Measurements from ENCODE around the gene TMEM97.

Gene TMEM97
- long read RNA-seq, transcript TMEM97-201 (3 exons, 2,568 nt), result major isoform, 349 of 406 reads
- long read RNA-seq, partial matches to known transcripts, result 2 of 406 reads
- long read RNA-seq, other reads (novel, unspliced or antisense), result 55 of 406 reads

DNA sequence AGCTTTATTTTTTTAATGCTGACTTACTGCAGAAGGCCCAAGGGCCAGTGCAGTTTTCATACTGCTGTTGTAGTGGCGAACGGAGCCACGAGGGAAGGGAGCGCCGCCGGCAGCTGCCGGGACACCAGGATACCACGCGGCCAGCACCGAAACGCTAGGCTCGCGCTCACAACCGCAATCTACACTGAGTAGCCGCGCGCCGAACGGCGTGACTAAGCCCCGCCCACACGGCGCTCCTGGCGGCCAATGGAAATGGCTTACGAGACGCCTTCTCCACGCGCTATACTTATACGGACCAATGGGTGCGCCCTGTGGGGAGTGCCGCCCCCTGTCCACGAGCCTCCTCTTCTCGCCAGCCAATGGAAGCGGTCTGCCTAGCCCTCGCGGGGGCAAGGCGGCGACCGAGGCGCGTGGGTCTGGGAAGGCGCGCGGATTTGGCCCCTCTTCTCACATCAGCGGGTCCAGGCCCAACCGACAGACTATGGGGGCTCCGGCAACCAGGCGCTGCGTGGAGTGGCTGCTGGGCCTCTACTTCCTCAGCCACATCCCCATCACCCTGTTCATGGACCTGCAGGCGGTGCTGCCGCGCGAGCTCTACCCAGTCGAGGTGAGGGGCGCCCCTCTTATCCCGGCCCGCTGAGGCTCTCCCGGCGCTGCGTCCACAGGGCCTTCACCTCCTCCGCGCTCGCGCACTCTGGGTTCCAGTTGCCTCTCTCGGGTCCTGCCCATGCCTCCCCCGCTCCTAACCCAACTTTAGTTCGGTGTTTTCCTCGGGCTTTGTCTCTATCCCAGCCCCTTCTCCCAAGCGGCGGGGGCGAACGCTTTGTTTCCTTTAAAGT, at the start of gene TMEM97:
TSS of gene TMEM97 (plus strand) at position 442 of the 839 bp plus-strand sequence. CDS start at position 482, 40 bp downstream.
- TF ChIP-seq GABPA (IDR thresholded peaks at IDR 0.05; ENCODE audit: low read depth) (no peak), SPI1 (IDR thresholded peaks at IDR 0.05; ENCODE audit: borderline replicate concordance, low read depth) (no peak; the same call in 1 of the 2 replicates), REST (IDR thresholded peaks at IDR 0.05; ENCODE audit: insufficient replicate concordance, low read depth) (peak; percentile 57), POLR2AphosphoS5 (IDR thresholded peaks at IDR 0.05; ENCODE audit: low read depth) (peak; percentile 95), CTCF (IDR thresholded peaks at IDR 0.05; ENCODE audit: insufficient read depth, low read length) (no peak)
- H3K4me3 ChIP-seq (replicated peaks; ENCODE audit: insufficient read depth, low read length), result peak within 1 kb of the TSS; percentile 89
- H3K27ac ChIP-seq (replicated peaks), result peak within 1 kb of the TSS; percentile 83
- H3K27me3 ChIP-seq (ENCODE audit: insufficient read depth, poor library complexity, severe bottlenecking), result no peaks in the 10 kb centered on the region
- DNase-seq (ENCODE audit: low read depth in 1 of 2, low spot score in 1 of 2), result peak; percentile 97 to 98

DNA sequence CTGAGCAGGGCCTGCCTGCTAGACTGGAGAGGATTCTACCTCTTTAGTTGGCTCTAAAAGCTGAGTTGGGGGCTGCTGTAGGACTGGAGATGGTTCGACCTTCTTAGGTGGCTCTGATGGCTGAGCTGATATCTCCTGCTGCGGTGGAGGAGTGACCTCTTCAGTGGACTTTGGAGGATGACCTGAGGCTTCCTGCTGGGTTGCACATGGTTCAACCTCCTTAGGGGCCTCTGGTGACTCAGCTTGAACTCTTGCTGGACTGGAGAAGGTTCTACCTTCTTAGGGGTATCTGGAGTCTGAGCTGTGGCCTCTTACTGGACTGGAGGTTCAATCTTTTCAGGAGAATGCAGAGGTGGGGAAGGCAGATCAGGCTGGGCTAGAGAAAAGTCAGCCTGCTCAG, 48.9 kb upstream of the TMEM97 start:
- no peak for DNase-seq (ENCODE audit: low read depth in 1 of 2, low spot score in 1 of 2)
- Histone ChIP-seq H3K27me3 (ENCODE audit: insufficient read depth, poor library complexity, severe bottlenecking) (no peaks in the 10 kb centered on the region), H3K27ac (replicated peaks) (no peak overlapping the region), H3K4me3 (replicated peaks; ENCODE audit: insufficient read depth, low read length) (no peak overlapping the region)
- no peak for TF ChIP-seq REST (IDR thresholded peaks at IDR 0.05; ENCODE audit: insufficient replicate concordance, low read depth)
- TF ChIP-seq POLR2AphosphoS5 (IDR thresholded peaks at IDR 0.05; ENCODE audit: low read depth), result no peak

DNA sequence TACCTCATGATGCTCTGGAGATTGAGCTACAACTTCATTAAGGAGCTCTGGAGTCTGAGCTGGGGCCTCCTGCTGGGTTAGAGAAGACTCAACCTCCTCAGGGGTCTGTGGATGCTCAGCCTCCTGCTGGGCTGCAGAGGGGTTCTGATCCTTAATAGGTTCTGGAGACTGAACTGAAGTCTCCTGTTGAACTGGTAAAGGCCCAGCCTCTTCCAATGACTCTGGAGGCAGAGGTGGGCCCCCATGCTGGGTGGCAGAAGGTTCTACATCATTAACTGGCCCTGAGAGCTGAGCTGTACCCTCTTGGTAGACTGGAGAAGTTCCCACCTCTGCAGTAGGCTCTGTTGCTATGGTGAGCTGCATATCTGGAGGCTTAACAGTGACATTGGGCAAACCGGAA, 48.1 kb upstream of the TMEM97 start:
- TF ChIP-seq POLR2AphosphoS5 (IDR thresholded peaks at IDR 0.05; ENCODE audit: low read depth) (no peak), SPI1 (IDR thresholded peaks at IDR 0.05; ENCODE audit: borderline replicate concordance, low read depth) (no peak), REST (IDR thresholded peaks at IDR 0.05; ENCODE audit: insufficient replicate concordance, low read depth) (no peak), CTCF (IDR thresholded peaks at IDR 0.05; ENCODE audit: insufficient read depth, low read length) (no peak), GABPA (IDR thresholded peaks at IDR 0.05; ENCODE audit: low read depth) (no peak)
- H3K27me3 ChIP-seq (ENCODE audit: insufficient read depth, poor library complexity, severe bottlenecking), result no peaks in the 10 kb centered on the region
- DNase-seq (ENCODE audit: low read depth in 1 of 2, low spot score in 1 of 2), result no peak
- no peak overlapping the region for H3K4me3 ChIP-seq (replicated peaks; ENCODE audit: insufficient read depth, low read length)
- H3K27ac ChIP-seq (replicated peaks), result no peak overlapping the region

Measured in HL-60 (cell line).